ENCODE results near the gene SLC6A18.

- TF ChIP-seq, protein P1, sequence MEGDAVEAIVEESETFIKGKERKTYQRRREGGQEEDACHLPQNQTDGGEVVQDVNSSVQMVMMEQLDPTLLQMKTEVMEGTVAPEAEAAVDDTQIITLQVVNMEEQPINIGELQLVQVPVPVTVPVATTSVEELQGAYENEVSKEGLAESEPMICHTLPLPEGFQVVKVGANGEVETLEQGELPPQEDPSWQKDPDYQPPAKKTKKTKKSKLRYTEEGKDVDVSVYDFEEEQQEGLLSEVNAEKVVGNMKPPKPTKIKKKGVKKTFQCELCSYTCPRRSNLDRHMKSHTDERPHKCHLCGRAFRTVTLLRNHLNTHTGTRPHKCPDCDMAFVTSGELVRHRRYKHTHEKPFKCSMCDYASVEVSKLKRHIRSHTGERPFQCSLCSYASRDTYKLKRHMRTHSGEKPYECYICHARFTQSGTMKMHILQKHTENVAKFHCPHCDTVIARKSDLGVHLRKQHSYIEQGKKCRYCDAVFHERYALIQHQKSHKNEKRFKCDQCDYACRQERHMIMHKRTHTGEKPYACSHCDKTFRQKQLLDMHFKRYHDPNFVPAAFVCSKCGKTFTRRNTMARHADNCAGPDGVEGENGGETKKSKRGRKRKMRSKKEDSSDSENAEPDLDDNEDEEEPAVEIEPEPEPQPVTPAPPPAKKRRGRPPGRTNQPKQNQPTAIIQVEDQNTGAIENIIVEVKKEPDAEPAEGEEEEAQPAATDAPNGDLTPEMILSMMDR (IDR thresholded peaks at IDR 0.05), result no peak
- no peak for TF ChIP-seq POLR2AphosphoS5 (IDR thresholded peaks at IDR 0.05)
- no peak for TF ChIP-seq POLR2A (IDR thresholded peaks at IDR 0.05)
Observed at GRCh38 chr5:1187950-1188334, 37.2 kb upstream of the SLC6A18 start.

Measured in prostate gland (tissue), 2 donors.